ENCODE data around the gene HSPBP1.

HSPBP1 gene

GRCh38 chr19:55231391-55232285 lies 48.3 kb downstream of the HSPBP1 start:
- TF ChIP-seq GATA3 (IDR thresholded peaks at IDR 0.05; ENCODE audit: low read depth, low read length): no peak
- TF ChIP-seq GATA2 (IDR thresholded peaks at IDR 0.05; ENCODE audit: low read depth, low read length): no peak

DNA sequence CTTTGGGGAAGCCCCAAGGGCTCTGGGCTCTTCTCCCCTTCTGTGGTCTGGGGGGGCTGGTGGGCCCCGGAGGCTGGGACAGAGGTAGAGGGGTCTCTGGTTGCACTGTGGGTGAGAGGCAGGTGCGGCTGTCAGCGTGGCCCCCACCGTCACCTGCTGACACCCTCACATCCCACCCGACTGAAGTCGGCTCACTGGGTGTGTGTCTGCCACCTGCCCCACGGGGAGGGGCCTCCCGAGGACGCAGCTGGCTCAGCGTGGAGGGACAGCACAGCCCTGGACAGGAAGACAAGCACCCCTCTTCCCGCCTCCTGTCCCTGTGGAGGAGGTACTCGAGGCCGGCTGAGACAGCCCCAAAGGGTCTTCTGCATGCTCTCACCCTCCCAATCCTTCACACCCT lies 49.1 kb downstream of the HSPBP1 start:
- TF ChIP-seq GATA3 (IDR thresholded peaks at IDR 0.05; ENCODE audit: low read depth, low read length) (no peak), GATA2 (IDR thresholded peaks at IDR 0.05; ENCODE audit: low read depth, low read length) (no peak)

- TF ChIP-seq GATA2 (IDR thresholded peaks at IDR 0.05; ENCODE audit: low read depth, low read length): no peak
- TF ChIP-seq GATA3 (IDR thresholded peaks at IDR 0.05; ENCODE audit: low read depth, low read length): no peak
These were observed 49.6 kb downstream of the HSPBP1 start for GRCh38 chr19:55230329-55230728.

DNA sequence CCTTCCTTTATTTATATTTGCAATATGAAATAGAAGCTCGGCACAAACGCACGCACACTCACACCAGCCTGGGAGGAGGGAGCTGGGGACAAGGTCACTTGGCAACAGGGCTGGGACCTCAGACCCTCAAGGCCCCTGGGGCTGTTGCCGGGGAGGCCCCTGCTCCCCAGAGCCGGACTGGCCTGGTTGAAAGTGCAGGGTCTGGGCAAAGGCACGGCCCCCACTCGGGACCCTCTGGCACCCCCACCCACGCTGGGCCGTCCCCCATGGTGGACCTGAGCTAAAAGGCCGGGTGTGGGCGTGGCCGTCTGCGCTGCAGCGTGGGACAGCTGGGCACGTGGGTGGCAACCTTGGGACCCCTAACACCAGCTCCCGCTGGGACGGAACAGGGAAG lies 50.1 kb downstream of the HSPBP1 start:
- TF ChIP-seq GATA2 (IDR thresholded peaks at IDR 0.05; ENCODE audit: low read depth, low read length) (no peak), GATA3 (IDR thresholded peaks at IDR 0.05; ENCODE audit: low read depth, low read length) (no peak)

DNA sequence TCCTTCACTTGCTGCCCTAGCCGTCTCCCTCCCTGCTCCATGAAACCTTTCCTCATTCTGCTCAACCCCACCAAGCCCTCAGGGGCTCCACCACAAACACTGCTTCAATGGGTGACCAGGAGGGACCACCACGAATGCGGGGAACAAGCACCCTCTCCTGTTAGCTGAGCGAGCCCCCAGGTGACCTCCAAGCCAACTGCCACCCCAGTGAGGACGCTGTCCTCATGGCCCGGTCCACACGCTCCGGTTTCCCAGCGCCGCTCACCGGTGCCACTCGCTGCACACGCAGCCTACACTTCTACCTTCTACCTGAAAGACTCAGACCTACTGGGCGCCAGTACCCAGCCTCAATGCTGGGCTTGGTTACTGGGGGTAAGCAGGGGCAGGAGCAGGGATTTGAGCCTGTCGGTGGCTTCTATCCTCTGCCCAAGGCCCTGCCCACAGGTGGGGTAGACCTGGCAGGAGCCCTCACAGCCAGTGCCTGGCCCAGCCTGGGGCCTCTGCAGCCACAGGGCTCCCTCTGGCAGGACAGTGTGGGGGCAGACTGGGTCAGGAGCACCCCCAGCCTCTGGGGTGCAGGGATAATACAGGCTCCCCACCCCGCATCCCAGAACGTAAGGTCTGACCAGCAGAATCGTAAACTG lies 50.6 kb downstream of the HSPBP1 start:
- TF ChIP-seq GATA3 (IDR thresholded peaks at IDR 0.05; ENCODE audit: low read depth, low read length): no peak
- no peak for TF ChIP-seq GATA2 (IDR thresholded peaks at IDR 0.05; ENCODE audit: low read depth, low read length)

- TF ChIP-seq GATA2 (IDR thresholded peaks at IDR 0.05; ENCODE audit: low read depth, low read length) (no peak), GATA3 (IDR thresholded peaks at IDR 0.05; ENCODE audit: low read depth, low read length) (no peak)
These were observed 51.4 kb downstream of the HSPBP1 start, which contains the start of gene TMEM86B for GRCh38 chr19:55228403-55229031. Gene TMEM86B, minus strand, starts transcription at chr19:55228763. Its CDS starts 22 bp downstream, at chr19:55228741.

DNA sequence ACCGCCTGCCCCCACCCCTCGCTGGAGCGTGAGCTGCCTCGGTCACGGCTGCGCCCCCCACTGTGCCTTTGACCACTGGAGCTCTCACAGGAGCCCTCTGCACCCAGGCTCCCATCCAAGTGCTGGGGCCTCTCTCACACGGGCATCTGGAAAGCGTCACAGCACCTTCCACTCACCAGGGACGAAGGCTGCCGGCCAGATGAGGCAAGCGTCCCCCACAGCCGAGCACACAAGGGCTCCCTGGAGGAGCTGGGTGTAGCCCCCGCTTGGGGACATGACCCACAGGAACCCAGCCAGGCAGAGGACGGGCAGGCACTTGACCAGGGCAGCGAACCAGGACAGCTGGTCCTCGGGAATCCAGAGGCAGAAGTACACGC lies 51.9 kb downstream of the HSPBP1 start:
- TF ChIP-seq GATA2 (IDR thresholded peaks at IDR 0.05; ENCODE audit: low read depth, low read length): peak; percentile 26; the same call in 1 of the 2 replicates
- TF ChIP-seq GATA3 (IDR thresholded peaks at IDR 0.05; ENCODE audit: low read depth, low read length): no peak

GRCh38 chr19:55227241-55228014 lies 52.5 kb downstream of the HSPBP1 start:
- no peak for TF ChIP-seq GATA3 (IDR thresholded peaks at IDR 0.05; ENCODE audit: low read depth, low read length)
- TF ChIP-seq GATA2 (IDR thresholded peaks at IDR 0.05; ENCODE audit: low read depth, low read length): no peak

DNA sequence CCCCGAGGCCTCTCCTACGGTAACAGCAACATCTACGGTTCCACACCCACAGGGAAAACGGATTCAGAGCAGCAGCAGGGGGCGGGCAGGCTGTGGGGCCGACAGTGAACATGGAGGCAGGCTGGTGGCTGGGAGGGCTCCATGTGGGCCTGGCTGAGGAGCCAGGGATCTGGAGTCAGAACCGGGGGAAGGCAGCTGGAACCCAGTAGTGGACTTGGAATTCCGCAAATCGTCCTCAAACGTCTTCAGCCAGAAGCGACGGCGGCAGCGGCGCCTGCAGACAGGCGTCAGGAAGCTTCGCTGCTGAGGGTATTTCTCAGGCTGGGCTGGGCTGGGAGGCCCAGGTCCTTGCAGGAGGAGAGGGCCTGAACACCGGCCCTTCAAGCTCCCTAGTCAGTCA lies 53.1 kb downstream of the HSPBP1 start:
- TF ChIP-seq GATA3 (IDR thresholded peaks at IDR 0.05; ENCODE audit: low read depth, low read length) (no peak), GATA2 (IDR thresholded peaks at IDR 0.05; ENCODE audit: low read depth, low read length) (no peak)

DNA sequence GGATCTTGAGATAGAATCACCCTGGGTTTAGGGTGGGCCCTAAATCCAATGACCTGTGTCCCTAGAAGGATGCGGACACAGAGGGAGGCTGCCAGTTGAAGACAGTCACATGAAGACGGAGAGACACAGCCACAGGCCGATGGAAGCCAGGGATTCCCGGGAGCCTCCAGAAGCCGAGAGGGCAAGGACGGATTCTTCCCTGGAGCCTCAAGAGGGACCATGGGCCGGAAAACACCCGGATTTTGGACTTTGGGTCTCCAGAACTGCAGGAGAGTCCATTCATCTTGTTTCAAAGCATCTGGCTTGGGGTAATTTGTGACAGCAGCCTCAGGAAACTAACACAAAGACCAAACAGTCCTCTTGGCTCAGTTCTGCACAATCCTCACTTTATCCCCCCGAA lies 53.6 kb downstream of the HSPBP1 start:
- TF ChIP-seq GATA3 (IDR thresholded peaks at IDR 0.05; ENCODE audit: low read depth, low read length) (no peak), GATA2 (IDR thresholded peaks at IDR 0.05; ENCODE audit: low read depth, low read length) (no peak)

- TF ChIP-seq GATA2 (IDR thresholded peaks at IDR 0.05; ENCODE audit: low read depth, low read length) (no peak), GATA3 (IDR thresholded peaks at IDR 0.05; ENCODE audit: low read depth, low read length) (no peak)
These were observed 54.4 kb downstream of the HSPBP1 start for GRCh38 chr19:55225415-55225958.

DNA sequence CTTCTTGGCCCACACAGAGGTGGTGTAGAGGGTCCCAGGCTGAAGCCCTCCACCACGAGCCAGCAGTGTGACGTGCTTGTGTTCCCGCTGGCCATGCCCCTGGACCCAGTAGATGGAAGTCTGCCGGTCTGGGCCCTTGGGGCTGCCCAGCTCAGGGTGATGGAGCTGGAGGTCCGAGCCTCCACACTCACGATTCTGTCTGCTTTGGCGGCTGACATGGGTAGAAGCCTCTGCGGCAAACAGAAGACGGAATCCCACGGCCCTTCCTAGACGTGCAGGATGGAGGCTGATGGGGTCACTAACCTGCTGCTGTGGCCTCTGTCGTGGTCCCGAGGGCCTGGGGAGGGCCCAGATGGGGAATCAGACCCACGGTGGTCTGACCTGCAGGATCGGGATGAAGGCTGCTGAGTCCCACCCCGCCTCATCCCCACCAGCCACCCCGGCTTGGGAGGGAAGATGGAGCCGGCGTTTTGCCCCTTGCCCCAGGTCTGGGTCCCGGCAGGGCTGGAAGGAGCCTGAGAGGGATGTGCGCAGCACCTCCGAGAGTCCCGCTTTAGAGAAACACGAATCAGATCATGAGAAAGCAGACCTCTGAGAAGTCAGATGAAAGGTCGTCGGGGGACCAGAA lies 55.8 kb downstream of the HSPBP1 start:
- TF ChIP-seq GATA3 (IDR thresholded peaks at IDR 0.05; ENCODE audit: low read depth, low read length): no peak
- no peak for TF ChIP-seq GATA2 (IDR thresholded peaks at IDR 0.05; ENCODE audit: low read depth, low read length)

Measured in SH-SY5Y (cell line).